Lung (tissue), 12 donors: ENCODE measurements around the gene STIMATE. TPM values are rescaled to one million over a fixed set of nuclear protein-coding genes. Genes with fewer than 3 reads are reported as not detected.

Experiments used
- ATAC-seq: fragments of 200-7000 bp; cut with Tn5 transposase; one replicate; pipeline ENCODE4 v1.9.1; 2020; ENCODE audit warnings: moderate number of reproducible peaks; ENCODE audit not compliant: insufficient read depth, low FRiP score
- DNase-seq, 3 donors: peaks; one replicate each; pipeline ENCODE4 v3.0.0-alpha.2; 2013 to 2017
- H3K27ac ChIP-seq, 2 donors: one replicate each; pipeline ENCODE4 v1.5.1; 2013; ENCODE audit warnings: mild to moderate bottlenecking in 2 of 2, moderate library complexity in 2 of 2, control low read depth in 1 of 2, inconsistent platforms in 1 of 2, low read depth in 1 of 2, low read length in 1 of 2
- H3K27me3 ChIP-seq, 3 donors: one replicate each; pipeline ENCODE4 v1.5.1; 2013; ENCODE audit warnings: low read length in 2 of 3; ENCODE audit not compliant: control insufficient read depth in 3 of 3, insufficient read depth in 3 of 3
- H3K36me3 ChIP-seq, 4 donors: one replicate each; pipeline ENCODE4 v1.5.1; 2013; ENCODE audit warnings: low read length in 4 of 4, mild to moderate bottlenecking in 1 of 4, moderate library complexity in 1 of 4; ENCODE audit not compliant: control insufficient read depth in 4 of 4, insufficient read depth in 4 of 4
- H3K4me1 ChIP-seq, 5 donors: one replicate each; pipeline ENCODE4 v1.5.1; 2013; ENCODE audit warnings: low read length in 5 of 5, mild to moderate bottlenecking in 2 of 5, moderate library complexity in 1 of 5; ENCODE audit not compliant: control insufficient read depth in 5 of 5, insufficient read depth in 5 of 5
- H3K4me3 ChIP-seq: one replicate; pipeline ENCODE4 v1.5.1; 2013; ENCODE audit warnings: mild to moderate bottlenecking, control low read depth, moderate library complexity
- H3K9ac ChIP-seq, 2 donors: one replicate each; pipeline ENCODE4 v1.5.1; 2013; ENCODE audit warnings: low read length in 2 of 2, control low read depth in 1 of 2; ENCODE audit not compliant: insufficient read depth in 1 of 2
- H3K9me3 ChIP-seq, 4 donors: one replicate each; pipeline ENCODE4 v1.5.1; 2013; ENCODE audit warnings: low read length in 3 of 4, mild to moderate bottlenecking in 1 of 4, moderate library complexity in 1 of 4; ENCODE audit not compliant: control insufficient read depth in 4 of 4, insufficient read depth in 3 of 4
- CTCF ChIP-seq: IDR thresholded peaks from 2 replicates; pipeline ENCODE4 v1.5.1; 2012; ENCODE audit warnings: mild to moderate bottlenecking; ENCODE audit errors: control extremely low read depth, extremely low read depth
- WGBS, 2 donors: extraction: QIAGEN DNeasy Blood & Tissue Kit; methylation state at CpG; one replicate each; pipeline ENCODE4 v1.1.7; 2013; 5-methylcytosine and 5-hydroxymethylcytosine counted together
- polyA plus RNA-seq, 2 donors: library from polyadenylated mRNA; stranded (reverse); fragments of 200-250 nt; gene quantifications; one replicate each; pipeline ENCODE4 v1.2.1, GENCODE V29; 2013
- total RNA-seq, 2 donors: library from RNA; depleted of rRNA in 1 of 2; stranded (reverse); fragments of >200 nt in 1 of 2; gene quantifications; one replicate each; pipeline ENCODE4 v1.2.1, GENCODE V29; 2014 to 2021
- donor health status: control.
- donor health status: control.
- donor health status: Bipolar disorder and iron deficiency.
- donor health status: healthy.
- donor health status: DM: yes; HTN: yes; CAD: no.

STIMATE gene
- total and polyA plus RNA-seq, 4 donors, result 18.6 to 62.5 (median 20.5) TPM

GRCh38 chr3:52877085-52877484 lies 20.3 kb downstream of the STIMATE start:
- no peaks in the 10 kb centered on the region for H3K27me3 ChIP-seq
- H3K9ac ChIP-seq, result no peak overlapping the region
- H3K4me3 ChIP-seq, result no peak overlapping the region
- no peak for DNase-seq
- peaks cover 0 to 5% (median 0%) of the 10 kb centered on the region in 5 donors for H3K4me1 ChIP-seq
- WGBS, 2 donors, result 64 to 90% methylated on average over 3 of the region's 3 CpGs
- H3K36me3 ChIP-seq, result peaks cover 0 to 4% (median 2%) of the 10 kb centered on the region in 4 donors
- no peak overlapping the region for H3K27ac ChIP-seq
- no peak for ATAC-seq
- H3K9me3 ChIP-seq, result no peaks in the 10 kb centered on the region
- TF ChIP-seq CTCF, result no peak

DNA sequence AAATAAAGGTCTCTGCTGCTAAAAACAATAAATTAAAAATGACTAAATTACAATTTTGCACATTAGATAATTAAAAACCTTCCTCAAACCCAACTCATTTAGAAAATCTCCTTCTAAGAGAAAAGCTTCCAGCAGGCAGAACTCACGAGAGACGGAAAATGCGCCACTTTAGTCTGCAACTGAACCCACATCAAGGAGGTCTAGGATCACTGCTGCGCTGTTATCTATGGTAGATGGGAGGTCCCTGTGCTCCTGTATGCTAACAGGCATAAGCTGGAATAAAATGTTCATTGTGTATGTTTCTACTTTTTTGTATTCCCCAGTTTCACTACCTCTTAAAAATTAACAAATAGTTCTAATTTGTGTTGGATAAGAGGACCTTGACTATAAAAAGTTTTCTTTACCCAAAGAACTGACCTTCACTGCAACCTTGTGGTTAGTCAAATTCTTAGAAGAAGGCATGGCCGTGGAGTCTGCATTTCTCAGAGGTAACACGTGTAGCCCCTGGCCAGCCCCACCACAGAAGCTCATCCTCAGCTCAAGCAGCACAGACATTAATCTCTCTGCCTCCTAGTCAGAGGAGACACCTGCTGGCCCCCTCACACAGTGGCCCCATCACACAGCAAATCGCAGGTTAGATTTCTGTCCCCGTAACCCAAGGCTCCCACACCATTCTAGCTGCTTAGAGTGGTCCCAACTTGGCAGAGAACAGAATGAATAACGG lies 22.3 kb downstream of the STIMATE start:
- DNase-seq (no peak), ATAC-seq (no peak)
- no peak for TF ChIP-seq CTCF
- Histone ChIP-seq H3K4me3 (no peak overlapping the region), H3K27me3 (no peaks in the 10 kb centered on the region), H3K36me3 (peaks cover 0 to 4% (median under 1%) of the 10 kb centered on the region in 4 donors), H3K9me3 (no peaks in the 10 kb centered on the region), H3K9ac (no peak overlapping the region), H3K27ac (no peak overlapping the region), H3K4me1 (peaks cover 0 to 2% (median 0%) of the 10 kb centered on the region in 5 donors)
- WGBS, 2 donors, result 84 to 89% methylated on average over 9 of the region's 9 CpGs

- H3K9me3 ChIP-seq, result no peaks in the 10 kb centered on the region
- DNase-seq, result no peak
- WGBS, 2 donors, result 66 to 76% methylated on average over 5 of the region's 5 CpGs
Measured at GRCh38 chr3:52874160-52874701, 23.1 kb downstream of the STIMATE start.

More at GRCh38 chr3:52874160-52874701, 23.1 kb downstream of the STIMATE start:
- no peak for TF ChIP-seq CTCF
- peaks cover 0 to 2% (median 0%) of the 10 kb centered on the region in 5 donors for H3K4me1 ChIP-seq
- no peak overlapping the region for H3K4me3 ChIP-seq
- H3K9ac ChIP-seq, result no peak overlapping the region
- peaks cover 0 to 2% (median under 1%) of the 10 kb centered on the region in 4 donors for H3K36me3 ChIP-seq
- ATAC-seq, result no peak
- H3K27me3 ChIP-seq, result no peaks in the 10 kb centered on the region
- no peak overlapping the region for H3K27ac ChIP-seq
